HepG2 (cell line): ENCODE measurements around the gene CEP55. TPM values are rescaled to one million over a fixed set of nuclear protein-coding genes. Genes with fewer than 3 reads are reported as not detected.

Source experiments
- ATAC-seq: fragments of 200-7000 bp; cut with Tn5 transposase; 3 replicates; pipeline ENCODE4 v1.9.1; 2020; ENCODE audit warnings: mild to moderate bottlenecking, moderate library complexity
- BruUV-seq: library from RNA; stranded (reverse); fragments of 400-500 nt; replicated peaks from 2 replicates; lab custom pipeline; 2021; lab: Mats Ljungman, UMichigan
- CTCF ChIA-PET: fragments of 300-600 bp; formaldehyde crosslinking; extraction: SDS; loops from one replicate; lab custom pipeline; 2021; ENCODE audit warnings: low total read pairs, inconsistent platforms, low intra/inter-chr PET ratio; lab: Yijun Ruan, JAX
- POLR2A ChIA-PET: fragments of 350-600 bp; sonication (Branson Sonifier 250); formaldehyde crosslinking; loops from one replicate; lab custom pipeline; 2020; ENCODE audit warnings: antibody characterized with exemption, inconsistent platforms; lab: Yijun Ruan, JAX
- DNase-seq: peaks from one replicate; pipeline ENCODE4 v3.0.0-alpha.2; 2015; ENCODE audit warnings: low spot score
- FAIRE-seq: peaks from 3 replicates; lab custom pipeline; 2011; peaks lifted over from hg19 to GRCh38; lab: Jason Lieb, UNC
- H2AFZ ChIP-seq: one replicate; pipeline ENCODE4 v1.6.1; 2011; ENCODE audit warnings: low read length, inconsistent platforms
- H3K27ac ChIP-seq: fragments of 300-600 bp; 3 replicates; pipeline ENCODE4 v1.8.0; 2011; ENCODE audit warnings: mixed run types, mild to moderate bottlenecking, mixed read lengths, low read length, inconsistent platforms; ENCODE audit not compliant: insufficient read depth; ENCODE audit errors: extremely low read length
- H3K27me3 ChIP-seq, 2 experiments: fragments of 200-600 bp in 1 of 2; 2 replicates in 1 of 2; 3 replicates in 1 of 2; pipeline versions ENCODE4 v1.6.0 to v1.8.0; 2011; ENCODE audit warnings: low read length in 2 of 2, mild to moderate bottlenecking in 2 of 2, moderate library complexity in 2 of 2, inconsistent platforms in 1 of 2; ENCODE audit not compliant: insufficient read depth in 2 of 2, control insufficient read depth in 1 of 2
- H3K36me3 ChIP-seq, 2 experiments: fragments of 200-600 bp in 1 of 2; replicated peaks in 1 of 2; 2 replicates in 1 of 2; 3 replicates in 1 of 2; pipeline versions ENCODE4 v1.5.1 to v1.8.0; 2011; ENCODE audit warnings: low read length in 2 of 2, inconsistent platforms in 1 of 2; ENCODE audit not compliant: insufficient read depth in 2 of 2, control insufficient read depth in 1 of 2
- H3K4me1 ChIP-seq: 2 replicates; pipeline ENCODE4 v1.5.1; 2012; ENCODE audit warnings: low read length, inconsistent platforms; ENCODE audit not compliant: insufficient read depth
- H3K4me2 ChIP-seq: 2 replicates; pipeline ENCODE4 v1.6.0; 2011; ENCODE audit warnings: low read depth, low read length, inconsistent platforms
- H3K4me3 ChIP-seq, 3 experiments: fragments of 200-600 bp in 1 of 3; sonication (generic), shearing (Covaris generic) in 1 of 3; replicated peaks in 1 of 3; 2 replicates each; pipeline ENCODE4 v1.5.1; 2011 to 2016; ENCODE audit warnings: low read length in 3 of 3, inconsistent platforms in 2 of 3, low read depth in 2 of 3, mild to moderate bottlenecking in 2 of 3, control low read depth in 1 of 3, mixed read lengths in 1 of 3; ENCODE audit not compliant: insufficient read depth in 1 of 3
- H3K79me2 ChIP-seq: one replicate; pipeline ENCODE4 v1.6.1; 2011; ENCODE audit warnings: low read length, inconsistent platforms; ENCODE audit not compliant: insufficient read depth
- H3K9ac ChIP-seq: 2 replicates; pipeline ENCODE4 v1.6.0; 2011; ENCODE audit warnings: mild to moderate bottlenecking, low read depth, low read length, inconsistent platforms; ENCODE audit not compliant: insufficient read depth
- H3K9me3 ChIP-seq: 2 replicates; pipeline ENCODE4 v1.5.1; 2012; ENCODE audit warnings: mild to moderate bottlenecking, low read length
- H4K20me1 ChIP-seq: 2 replicates; pipeline ENCODE4 v1.6.0; 2011; ENCODE audit warnings: inconsistent platforms, mild to moderate bottlenecking, low read length, moderate library complexity; ENCODE audit not compliant: insufficient read depth
- CEBPB ChIP-seq: IDR thresholded peaks from 2 replicates; pipeline ENCODE4 v1.6.1; 2011; ENCODE audit warnings: low read depth, low read length, improper control_type of control experiment, borderline replicate concordance
- CEBPG ChIP-seq: IDR thresholded peaks from 2 replicates; pipeline ENCODE4 v1.6.1; 2016
- EEA1 ChIP-seq: sonication (generic); formaldehyde crosslinking; IDR thresholded peaks from 2 replicates; pipeline ENCODE4 v1.5.1; 2020; ENCODE audit warnings: mild to moderate bottlenecking, missing genetic modification reagents, borderline replicate concordance
- MBNL3 ChIP-seq: fragments of 250-450 bp; sonication (Bioruptor Pico); conservative IDR thresholded peaks from 2 replicates; pipeline ENCODE4 v1.8.0; 2022; ENCODE audit warnings: mild to moderate bottlenecking, inconsistent platforms
- RNF219 ChIP-seq: sonication (generic); formaldehyde crosslinking; IDR thresholded peaks from 2 replicates; pipeline ENCODE4 v1.5.0; 2020; ENCODE audit warnings: mild to moderate bottlenecking, missing genetic modification reagents
- TBL1XR1 ChIP-seq: fragments of 150-350 bp; IDR thresholded peaks from 2 replicates; pipeline ENCODE4 v1.6.1; 2014; ENCODE audit warnings: borderline replicate concordance, low read length; ENCODE audit not compliant: partially characterized antibody
- ZBTB7A ChIP-seq: sonication (generic); formaldehyde crosslinking; IDR thresholded peaks from 2 replicates; pipeline ENCODE4 v1.8.0; 2022; ENCODE audit warnings: mild to moderate bottlenecking, missing genetic modification reagents
- ZSCAN12 ChIP-seq: sonication (generic); formaldehyde crosslinking; IDR thresholded peaks from 2 replicates; pipeline ENCODE4 v1.9.0; 2021; ENCODE audit warnings: mild to moderate bottlenecking, missing genetic modification reagents
- WGBS: methylation state at CpG from one replicate; pipeline ENCODE4 v1.1.6; 2017; ENCODE audit warnings: low lambda C conversion rate; 5-methylcytosine and 5-hydroxymethylcytosine counted together
- in situ Hi-C: cut with HindIII; loops from 2 replicates; pipeline ENCODE4 v1.10.0; 2017; ENCODE audit warnings: low pct_unique_long_range_greater_than_20kb; ENCODE audit not compliant: extremely low pct_ligation_motif_present
- intact Hi-C: fragments of 100-400 bp; cut with micrococcal nuclease; formaldehyde crosslinking; loops from one replicate; pipeline ENCODE4 v1.10.0; 2022; ENCODE audit not compliant: unreplicated experiment
- polyA plus RNA-seq, 8 experiments: library from polyadenylated mRNA; depleted of rRNA in 3 of 8; stranded (reverse) in 7 of 8; unstranded in 1 of 8; fragments of >200 nt; fragmentation: Illumina TruSeq in 4 of 8; extraction: Trizol in 4 of 8; gene quantifications; 2 replicates each; pipeline versions ENCODE4 v1.2.1 to v1.2.3, GENCODE V29; 2011 to 2016; ENCODE audit warnings: low read depth in 4 of 8, missing spikeins in 1 of 8, mixed read lengths in 1 of 8; ENCODE audit not compliant: insufficient read depth in 1 of 8
- total RNA-seq, 5 experiments: library from RNA; depleted of rRNA; stranded (reverse); fragments of >200 nt; fragmentation: Illumina TruSeq; extraction: Trizol; gene quantifications; 2 replicates each; pipeline ENCODE4 v1.2.3, GENCODE V29; 2016; ENCODE audit warnings: low read depth in 1 of 5

CEP55 gene
- total and polyA plus RNA-seq, 2 of the 13 experiments (the other 11 are each of a cell fraction or from before 2014, with no cell fraction given), result 6.5 to 17.1 TPM

- BruUV-seq, result no TSS peak
- H3K79me2 ChIP-seq, result no peaks in the 10 kb centered on the region
- no peak overlapping the region for H3K4me3 ChIP-seq
- H3K4me2 ChIP-seq, result no peak overlapping the region
- no peak overlapping the region for H2AFZ ChIP-seq
- no peak overlapping the region for H3K27ac ChIP-seq
- in situ Hi-C loops, result no loop called here
- no peak overlapping the region for H3K9ac ChIP-seq
- no peak for FAIRE-seq
- ChIA-PET POLR2A (no interaction called here), CTCF (no interaction called here)
- WGBS, result 24% methylated on average over 6 of the region's 6 CpGs
- intact Hi-C loops, result no loop called here
- no peaks in the 10 kb centered on the region for H3K36me3 ChIP-seq
- H4K20me1 ChIP-seq, result no peaks in the 10 kb centered on the region
- DNase-seq, result no peak
- TF ChIP-seq EEA1, result no peak
- TF ChIP-seq ZSCAN12 (CRISPR knock-in tag), result no peak
- no peak for TF ChIP-seq MBNL3
- TF ChIP-seq ZBTB7A (CRISPR knock-in tag), result no peak
- no peak for TF ChIP-seq TBL1XR1
- TF ChIP-seq RNF219, result no peak
- peak; percentile 71; the same call in 1 of the 2 replicates for TF ChIP-seq CEBPB
- 0 out of 2 replicates have a peak, but pooled peaks have one; percentile 42 for TF ChIP-seq CEBPG (CRISPR knock-in tag)
- no peaks in the 10 kb centered on the region for H3K9me3 ChIP-seq
- H3K4me1 ChIP-seq, result peaks cover 8% of the 10 kb centered on the region
- H3K27me3 ChIP-seq, result no peaks in the 10 kb centered on the region
- ATAC-seq, result no peak
These were observed 32.5 kb upstream of the CEP55 start for GRCh38 chr10:93463723-93464476.
